Stimulated activated CD8-positive, alpha-beta memory T cell treated with anti-CD3 and anti-CD28 coated beads, Interleukin-15, amount 100 ng/mL, for 24 hours (primary cell): Measurements from ENCODE around the gene DIRAS3.
"Not testable (repeated sequence)": the region's sequence is repeated elsewhere in the genome, so short reads cannot be mapped to it uniquely, and the experiment has no call there.

Experiments used
- DNase-seq: peaks from one replicate; pipeline ENCODE4 v3.0.0-alpha.2; 2020; ENCODE audit warnings: low read depth

Gene DIRAS3

DNA sequence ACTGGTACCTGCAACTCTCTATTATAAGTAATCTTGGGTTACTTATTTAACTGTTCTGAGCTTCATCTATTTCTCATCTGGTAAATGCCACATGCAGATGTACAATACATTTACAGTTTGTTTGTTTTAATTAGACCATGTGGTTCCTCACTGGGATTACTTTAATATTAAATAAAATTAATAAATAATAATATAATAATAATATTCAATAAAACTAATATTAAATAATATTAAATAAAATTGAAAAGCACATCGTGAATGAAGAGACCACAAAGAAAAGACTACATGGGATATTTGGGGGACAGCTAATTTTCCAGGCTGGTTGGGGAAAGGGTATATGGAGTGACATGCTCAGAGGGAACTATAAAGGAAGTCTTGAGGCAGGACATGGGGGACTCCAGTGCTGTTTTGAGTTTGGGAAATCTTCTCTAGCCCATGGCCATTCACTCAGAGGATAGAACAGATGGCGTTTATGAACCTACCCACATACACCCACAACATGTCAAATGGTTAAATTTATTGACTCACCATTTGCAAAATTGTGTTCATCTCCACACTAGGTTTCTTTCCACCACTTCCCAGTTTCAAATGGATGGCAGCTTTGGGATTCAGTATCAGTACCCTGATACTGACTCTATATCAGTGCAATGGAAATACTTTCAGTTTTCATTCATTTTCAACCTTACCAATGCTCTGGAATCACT is 25.6 kb downstream of the DIRAS3 start:
- DNase-seq: no peak

DNA sequence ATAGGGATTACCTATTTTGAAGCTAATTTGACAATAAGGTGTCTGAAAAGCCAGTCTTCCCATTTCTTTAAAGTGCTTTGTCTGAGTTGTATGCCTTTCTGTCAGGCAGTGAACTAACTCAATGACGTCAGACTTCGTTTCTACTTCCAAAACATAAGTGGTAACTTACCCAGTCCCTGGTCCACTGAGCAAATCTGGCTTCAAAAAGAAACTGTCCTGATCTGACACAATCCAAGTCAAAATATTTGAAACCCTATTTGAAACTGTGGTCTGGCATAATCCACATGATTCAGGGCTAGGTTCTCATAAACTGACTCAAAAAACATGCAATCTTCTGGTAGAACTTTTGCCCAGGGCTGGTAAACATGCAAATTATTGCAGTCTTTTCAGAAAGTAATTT is 34.0 kb downstream of the DIRAS3 start:
- no peak for DNase-seq

DNA sequence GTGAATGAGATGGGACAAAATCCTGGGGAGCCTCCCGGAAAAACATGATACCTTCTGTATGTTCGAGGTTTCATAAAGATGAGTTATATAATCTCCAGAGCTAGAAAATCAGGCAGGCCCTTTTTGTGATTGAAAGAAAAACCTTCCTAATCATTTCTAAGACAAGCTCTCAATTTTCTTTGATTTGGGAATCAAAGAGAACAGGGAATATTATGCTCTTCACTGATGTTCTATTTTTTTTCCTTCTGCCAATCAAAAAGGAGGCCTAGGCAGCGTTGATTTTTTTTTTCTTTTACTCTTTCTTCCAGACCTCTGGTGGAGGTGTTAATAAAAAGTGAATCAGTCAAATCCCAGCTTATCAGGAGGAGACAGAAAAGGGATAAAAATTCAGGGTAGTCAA is 34.5 kb downstream of the DIRAS3 start:
- DNase-seq: no peak

DNA sequence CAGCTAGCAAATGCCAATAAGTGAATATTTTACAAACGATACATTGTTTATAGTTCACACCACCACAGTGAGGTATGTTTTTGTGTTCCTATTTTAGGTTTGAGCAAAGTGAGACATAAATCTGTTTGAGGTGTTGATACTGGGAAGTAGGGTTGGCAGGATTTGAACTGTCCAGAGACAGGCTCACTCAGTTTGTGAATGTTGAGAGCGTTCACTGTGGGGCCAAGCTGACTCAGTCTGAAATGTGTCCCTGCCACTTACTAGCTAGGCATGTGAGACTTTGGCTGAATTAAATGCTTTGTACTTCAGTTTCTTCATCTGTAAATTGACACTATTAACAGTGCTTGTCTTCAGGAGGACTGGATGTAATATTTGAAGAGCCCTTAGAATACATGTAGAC is 35.1 kb downstream of the DIRAS3 start:
- DNase-seq: no peak

DNA sequence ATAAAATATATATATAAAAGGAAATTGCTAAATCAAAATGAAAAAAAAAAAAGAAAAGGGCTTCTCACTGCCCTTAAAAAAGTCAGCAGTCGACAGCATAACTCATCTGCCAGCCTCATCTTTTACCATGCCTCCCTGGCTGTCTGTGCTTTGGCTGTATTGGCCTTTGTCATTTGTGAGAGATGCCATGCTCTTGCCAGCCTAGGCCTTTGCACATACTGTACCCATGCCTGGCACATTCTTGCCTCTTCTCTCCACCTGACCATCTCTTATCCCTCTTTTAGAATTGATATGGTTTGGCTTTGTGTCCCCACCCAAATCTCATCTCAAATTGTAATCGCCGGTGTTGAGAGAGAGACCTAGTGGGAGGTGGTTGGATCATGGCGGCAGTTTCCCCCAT is 37.1 kb downstream of the DIRAS3 start:
- no peak for DNase-seq

DNA sequence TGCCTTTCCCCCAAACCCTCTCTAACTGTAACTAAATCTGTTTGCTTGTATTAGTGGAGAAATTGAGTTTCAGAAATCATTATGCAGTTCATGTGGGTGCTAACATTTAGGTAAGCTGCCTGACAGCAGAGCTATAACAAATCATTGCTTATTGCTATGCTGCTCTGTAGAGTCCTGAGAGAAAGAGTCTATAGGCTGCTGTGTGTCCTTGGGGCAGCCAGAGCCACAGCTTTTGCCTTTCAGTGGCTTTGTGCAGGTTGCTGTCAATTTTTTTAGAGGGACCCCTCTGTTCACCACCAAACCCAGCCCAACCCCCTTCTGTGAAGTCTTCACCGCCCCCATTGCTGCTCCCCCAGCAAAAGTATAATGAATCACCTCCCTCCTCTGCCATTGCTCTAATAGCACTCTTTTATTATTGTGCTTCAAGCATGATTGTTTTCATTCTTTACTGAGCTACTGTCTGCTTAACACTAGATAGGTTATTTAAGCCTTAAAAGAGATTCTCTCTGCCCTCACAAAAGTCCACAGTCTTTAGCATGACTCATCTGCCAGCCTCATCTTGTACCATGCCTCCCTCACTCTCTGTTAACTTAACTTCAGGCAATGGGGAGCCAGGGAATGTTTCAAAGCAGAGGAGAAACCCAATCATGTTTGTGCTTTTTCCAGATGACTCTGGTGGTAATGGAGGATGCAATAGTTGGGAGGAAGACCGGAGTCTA is 38.6 kb downstream of the DIRAS3 start:
- no peak for DNase-seq

DNA sequence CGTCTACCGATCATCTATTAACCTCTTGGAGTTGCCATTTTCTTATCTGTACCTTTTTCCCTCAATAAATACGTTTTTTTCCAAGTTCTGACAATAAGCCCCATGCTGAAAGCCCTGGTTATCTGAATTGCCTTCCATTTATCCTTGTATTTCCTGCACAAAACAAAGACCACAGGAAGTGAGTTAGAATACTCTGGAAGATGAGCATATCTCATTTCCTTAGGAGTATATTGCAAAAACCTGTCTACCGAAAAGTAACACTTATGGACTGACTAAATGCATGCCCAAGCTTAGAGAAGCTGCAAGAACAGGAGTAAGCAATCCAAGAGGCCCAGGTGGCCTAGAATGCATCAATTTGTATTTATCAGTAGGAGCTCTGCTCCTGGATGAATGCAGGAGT is 39.9 kb downstream of the DIRAS3 start:
- no peak for DNase-seq

DNA sequence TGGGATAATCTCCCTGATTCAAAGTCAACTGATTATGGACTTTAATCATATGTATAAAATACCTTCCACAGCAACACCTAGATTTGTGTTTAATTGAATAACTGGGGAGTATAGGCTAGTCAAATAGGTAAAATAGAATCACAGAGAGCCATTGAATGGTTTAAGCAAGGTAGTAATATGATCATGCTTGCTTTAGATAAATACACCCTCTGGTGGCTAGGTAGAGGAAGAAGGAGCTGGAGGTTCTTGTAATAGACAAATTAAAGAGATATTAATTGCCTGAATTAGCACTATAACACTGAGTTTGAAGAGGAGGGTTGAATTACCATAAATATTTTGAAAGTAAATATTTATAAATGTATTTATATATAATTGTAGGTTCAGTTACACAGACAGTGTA is 40.3 kb downstream of the DIRAS3 start:
- no peak for DNase-seq

DNA sequence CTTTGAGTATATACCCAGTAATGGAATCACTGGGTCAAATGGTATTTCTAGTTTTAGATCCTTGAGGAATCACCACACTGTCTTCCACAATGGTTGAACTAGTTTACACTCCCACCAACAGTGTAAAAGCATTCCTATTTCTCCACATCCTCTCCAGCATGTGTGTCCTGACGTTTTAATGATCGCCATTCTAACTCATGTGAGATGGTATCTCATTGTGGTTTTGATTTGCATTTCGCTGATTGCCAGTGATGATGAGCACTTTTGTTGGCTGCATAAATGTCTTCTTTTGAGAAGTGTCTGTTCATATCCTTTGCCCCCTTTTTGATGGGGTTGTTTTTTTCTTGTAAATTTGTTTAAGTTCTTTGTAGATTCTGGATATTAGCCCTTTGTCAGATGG is 46.8 kb downstream of the DIRAS3 start:
- not testable (repeated sequence) for DNase-seq

DNA sequence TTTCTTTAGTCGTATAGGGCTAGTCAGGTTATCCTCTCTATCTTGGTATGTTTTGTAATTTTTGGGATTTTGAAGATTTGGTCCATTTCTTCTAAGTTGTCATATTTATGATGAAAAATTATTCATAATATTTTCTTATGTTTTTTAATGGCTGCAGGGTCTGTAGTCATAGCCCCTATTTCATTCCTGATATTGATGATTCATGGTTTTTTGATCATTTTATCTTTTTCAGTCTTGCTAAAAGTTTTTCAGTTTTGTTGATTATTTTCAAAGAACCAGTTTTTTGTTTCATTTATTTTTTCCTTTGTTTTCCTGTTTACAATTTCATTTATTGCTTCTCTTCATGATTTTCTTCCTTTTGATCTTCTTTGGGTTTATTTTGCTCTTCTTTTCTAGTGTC is 50.2 kb downstream of the DIRAS3 start:
- no peak for DNase-seq

DNA sequence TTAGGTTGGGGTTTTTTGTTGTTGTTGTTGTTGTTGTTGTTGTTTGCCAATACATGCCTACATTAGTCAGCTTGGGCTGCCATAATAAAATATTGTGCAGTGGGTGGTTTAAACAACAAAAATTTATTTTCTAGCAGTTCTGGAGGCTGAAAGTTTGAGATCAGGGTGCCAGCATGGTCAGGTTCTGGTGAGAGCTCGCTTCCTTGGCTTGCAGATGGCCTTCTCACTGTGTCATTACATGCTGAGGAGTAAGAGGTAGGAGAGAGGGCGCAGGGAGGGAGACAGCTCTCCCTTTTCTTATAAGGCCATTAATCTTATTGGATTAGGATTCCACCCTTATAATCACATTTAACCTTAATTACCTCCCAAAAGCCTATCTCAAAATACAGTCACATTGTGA is 52.7 kb downstream of the DIRAS3 start:
- no peak for DNase-seq
